ENCODE measurements around the gene CRIP2.

CRIP2 gene

DNA sequence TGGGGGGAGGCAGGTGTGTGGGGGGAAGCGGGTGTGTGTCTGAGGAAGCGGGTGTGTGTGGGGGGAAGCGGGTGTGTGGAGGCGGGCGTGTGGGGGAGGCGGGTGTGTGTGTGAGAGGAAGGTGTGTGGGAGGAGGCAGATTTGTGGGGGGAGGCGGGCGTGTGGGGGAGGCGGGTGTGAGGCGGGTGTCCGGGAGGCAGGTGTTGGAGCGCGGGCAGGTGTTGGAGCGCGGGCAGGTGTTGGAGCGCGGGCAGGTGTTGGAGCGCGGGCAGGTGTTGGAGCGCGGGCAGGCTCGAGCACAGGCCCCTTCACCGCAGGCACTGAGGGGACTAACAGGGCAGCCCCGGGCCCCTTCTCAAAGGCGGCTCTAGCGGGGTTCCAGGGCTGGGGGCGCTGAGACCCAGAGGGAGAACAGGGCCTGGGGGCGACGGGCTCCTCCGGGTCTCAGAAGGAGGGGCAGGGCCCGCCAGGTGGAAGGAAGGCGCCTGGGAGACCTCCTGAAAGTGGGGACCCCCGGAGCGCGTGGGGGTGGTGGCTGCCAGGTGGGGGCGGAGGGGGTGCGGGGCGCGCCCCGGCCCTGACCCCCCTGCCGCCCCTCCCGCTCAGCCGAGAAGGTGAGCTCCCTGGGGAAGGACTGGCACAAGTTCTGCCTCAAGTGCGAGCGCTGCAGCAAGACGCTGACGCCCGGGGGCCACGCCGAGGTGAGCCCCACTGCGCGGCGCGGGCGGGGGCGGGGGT, 3.2 kb downstream of the CRIP2 start:
- peak; percentile 77 for DNase-seq

DNA sequence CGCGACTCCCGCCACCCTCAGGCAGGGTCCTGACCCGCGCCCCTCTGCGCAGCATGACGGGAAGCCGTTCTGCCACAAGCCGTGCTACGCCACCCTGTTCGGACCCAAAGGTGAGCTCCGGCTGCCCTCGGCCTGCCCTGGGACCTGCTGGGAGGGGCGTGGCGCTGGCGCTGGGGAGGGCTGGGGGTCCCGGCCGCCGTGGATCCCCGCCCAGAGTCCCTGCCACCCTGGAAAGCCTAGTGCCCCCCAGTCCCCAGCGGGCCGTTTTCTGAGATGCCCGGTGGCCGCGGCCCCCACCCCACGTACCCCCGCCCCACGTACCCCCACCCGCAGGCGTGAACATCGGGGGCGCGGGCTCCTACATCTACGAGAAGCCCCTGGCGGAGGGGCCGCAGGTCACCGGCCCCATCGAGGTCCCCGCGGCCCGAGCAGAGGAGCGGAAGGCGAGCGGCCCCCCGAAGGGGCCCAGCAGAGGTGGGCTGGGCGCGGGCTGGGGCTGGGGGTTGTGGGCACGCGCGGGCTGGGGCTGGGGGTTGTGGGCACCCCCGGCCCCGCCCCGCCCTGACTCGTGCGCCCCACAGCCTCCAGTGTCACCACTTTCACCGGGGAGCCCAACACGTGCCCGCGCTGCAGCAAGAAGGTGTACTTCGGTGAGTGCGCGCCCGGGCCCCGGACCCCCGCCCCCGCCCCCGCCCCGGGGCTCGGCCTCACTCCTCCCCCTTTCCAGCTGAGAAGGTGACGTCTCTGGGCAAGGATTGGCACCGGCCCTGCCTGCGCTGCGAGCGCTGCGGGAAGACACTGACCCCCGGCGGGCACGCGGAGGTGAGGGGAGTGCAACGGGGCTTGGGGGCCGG, 4.0 kb downstream of the CRIP2 start:
- DNase-seq, result peak; percentile 49

DNA sequence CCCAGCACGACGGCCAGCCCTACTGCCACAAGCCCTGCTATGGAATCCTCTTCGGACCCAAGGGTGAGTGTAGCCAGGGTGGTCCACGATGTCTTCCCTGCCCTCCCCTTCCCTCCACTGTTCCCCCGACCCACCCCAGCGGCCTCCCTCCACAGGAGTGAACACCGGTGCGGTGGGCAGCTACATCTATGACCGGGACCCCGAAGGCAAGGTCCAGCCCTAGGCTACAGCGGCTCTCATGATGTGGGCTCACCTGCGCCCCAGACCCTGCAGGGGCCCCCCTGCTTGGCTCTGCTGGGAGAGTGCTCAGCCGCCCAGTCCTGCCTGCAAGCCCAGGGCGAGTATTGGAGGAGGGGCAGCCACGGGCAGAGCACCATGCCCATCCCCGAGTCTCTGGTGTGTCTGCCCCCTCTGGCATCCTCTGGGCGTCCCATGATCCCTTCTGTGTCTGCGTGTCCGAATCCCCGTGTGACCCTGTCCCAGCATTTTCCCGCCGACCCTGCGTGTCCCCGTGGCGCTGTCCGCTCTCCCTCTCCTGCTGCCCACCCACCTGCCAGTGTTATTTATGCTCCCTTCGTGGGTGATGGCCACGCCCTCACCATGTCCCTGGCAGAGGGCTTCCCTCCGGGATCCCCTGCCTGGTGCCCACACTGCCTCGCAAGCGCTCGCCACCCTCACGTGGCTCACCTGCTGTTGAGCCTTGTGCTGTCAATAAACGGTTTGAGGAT, 5.0 kb downstream of the CRIP2 start:
- no peak for DNase-seq

DNA sequence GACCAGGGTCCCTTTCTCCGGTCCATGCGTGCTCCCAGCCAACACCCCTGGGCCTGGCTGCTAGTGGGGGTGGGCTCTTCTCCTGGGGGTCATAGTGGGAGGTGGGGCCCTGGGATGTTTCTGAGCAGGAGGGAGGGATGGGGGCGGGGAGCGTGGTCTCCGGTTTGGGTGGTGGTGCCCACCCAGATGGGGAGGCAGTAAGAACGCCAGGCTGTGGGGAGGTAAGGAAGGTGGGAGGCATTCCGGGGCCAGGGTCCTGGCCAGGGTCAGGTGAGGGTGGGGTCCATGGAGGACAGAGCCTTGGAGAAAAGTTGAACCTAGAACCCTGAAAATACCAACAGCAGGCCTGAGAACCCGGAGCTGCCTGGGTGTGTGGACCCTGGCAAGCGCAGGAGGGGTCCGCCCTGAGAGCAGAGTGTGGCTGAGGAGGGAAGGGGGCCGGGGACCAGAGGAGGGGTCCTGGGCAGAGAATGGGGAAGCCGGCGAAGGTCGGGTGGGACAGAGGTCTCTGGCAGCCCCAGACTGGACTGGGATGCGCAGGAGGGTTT, 5.7 kb downstream of the CRIP2 start:
- no peak for DNase-seq

DNA sequence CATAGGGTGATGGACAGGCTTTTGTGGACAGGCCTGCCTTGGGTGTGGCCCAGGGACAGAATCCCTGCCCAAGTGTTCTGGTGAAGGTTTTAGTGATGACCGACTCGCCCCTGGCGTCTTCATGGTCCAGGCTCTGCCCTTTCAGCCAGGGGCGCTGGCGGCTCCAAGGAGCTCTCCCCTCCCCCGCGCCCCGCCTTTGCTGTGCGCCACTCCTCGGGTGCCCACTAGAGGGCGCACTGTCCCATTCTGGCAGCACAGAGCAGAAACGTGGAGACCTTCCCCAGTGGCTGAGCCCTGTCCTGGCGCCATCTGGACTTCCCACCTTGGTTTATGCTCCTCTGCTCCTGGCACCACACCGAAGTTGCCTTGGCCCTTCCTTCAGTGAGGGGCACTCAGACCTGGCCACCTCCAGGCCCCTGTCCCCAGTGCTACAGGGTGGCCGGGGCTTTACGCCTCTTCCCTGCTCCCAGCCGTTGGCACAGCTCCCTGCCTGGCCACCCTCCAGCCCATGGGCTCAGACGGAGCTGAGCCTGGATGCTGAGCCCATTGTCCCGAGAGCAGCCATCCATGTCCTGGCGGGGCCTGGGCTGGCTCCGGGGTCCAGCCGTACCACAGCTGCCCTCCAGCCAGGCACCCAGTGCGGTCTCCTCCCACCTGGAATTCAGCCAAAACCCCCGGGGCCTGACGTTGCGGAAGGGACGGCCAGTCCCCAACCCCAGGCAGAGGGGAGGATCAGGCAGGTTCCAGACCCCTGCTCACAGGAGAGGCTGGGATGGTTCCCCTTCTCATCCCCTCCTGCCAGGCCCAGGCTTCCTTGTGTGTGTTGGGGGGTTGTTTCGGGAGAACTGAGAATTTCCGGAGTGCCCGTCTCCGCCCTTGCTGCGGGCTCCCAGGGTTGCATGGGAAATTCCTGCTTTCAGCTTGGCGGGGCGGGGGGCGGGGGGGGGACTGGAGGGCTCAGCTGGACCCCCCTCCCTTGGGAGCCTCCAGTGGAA, 6.5 kb downstream of the CRIP2 start:
- peak; percentile 93 for DNase-seq

DNA sequence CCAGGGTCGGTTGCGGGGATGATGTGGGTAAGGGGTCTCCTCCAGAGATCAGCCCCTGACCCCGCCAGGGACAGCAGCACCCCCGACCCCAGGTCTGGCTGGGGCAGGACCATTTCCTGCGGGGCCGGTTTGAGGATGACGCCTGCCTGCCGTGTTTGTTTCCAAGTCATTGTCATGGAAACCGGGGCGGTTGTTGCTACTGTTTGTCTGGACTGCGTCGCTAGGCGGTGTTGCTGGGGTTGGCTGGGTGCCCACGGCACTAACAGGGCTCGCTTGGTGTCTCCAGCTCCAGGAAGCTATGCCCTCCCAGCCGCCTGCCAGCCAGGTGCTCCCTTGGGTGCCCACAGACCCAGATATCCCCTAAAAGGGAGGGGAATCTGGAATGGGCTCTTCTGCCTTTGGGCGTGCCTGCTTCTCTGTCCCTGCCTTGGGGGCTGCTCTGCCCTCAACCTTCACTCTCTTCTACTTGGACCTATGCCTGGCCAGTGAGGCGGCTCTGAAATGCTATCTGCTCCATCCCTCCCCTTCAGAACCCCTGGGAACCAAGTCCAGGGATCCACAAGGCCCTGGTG, 7.4 kb downstream of the CRIP2 start:
- DNase-seq, result peak; percentile 96

DNA sequence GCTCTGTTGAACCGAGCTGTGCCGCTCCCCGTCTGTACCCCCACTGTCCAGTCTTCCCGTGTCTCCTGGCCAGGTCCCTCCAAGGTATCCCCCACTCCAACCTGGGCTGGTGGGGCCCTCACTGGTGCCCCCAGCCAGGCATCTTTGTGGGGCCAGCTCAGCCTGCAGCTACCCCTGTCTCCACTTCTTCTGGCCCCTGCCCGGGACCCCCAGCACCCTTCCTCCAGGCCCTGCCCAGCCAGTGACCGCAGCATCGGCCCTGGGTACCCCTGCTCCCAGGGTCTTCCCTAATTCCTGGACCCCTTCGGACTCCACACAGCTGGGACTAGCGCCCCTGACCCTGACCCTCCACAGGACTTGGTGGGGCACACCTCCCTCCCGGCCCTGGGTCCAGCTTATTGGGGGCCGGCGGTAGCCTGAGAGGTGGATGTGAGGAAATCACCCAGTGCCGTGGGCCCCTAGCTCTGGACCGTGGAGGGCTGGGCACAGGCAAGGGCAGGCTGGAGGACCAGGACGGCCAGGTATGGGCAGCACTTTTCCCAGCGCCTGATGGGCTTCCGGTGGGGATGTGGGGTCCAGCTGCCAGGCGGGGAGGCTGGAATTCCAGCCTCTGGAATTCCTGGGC, 8.0 kb downstream of the CRIP2 start:
- no peak for DNase-seq

DNA sequence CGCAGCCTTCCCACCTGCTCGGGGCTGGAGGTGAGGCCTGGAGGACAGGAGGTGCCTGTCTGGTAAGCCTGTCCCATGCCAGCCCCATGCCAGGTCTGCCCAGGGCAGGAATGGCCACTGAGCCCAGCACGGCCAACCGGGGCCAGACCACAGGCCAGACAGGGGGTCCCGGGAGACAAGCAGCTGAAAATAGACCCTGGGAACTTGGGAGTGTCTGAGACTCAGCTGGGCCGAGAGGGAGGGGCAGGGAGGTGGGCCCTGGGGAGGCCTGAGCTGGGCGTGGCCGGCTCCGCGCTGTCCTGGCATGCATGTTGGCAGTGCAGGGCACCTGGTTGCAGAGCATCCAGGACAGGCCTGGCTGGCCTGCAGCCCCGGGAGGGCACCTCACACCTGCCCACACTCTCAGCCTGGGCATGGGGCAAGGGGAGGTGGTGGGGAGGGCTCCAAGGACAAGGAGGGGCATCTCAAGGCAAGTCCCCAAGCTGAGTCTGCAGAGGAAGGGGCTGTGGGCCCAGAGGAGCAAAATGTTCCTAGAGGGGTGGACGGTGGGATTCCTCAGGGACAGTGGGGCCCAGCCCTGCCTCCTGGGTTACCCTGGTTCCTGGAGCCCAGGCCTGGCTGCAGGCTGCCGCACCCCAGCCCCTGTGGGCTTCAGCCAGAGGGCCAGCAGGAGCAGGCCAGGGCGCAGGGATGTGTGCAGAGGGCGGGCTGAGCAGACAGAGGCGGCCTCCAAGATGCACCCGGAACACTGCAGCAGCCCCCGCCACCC, 8.9 kb downstream of the CRIP2 start:
- DNase-seq, result no peak

DNA sequence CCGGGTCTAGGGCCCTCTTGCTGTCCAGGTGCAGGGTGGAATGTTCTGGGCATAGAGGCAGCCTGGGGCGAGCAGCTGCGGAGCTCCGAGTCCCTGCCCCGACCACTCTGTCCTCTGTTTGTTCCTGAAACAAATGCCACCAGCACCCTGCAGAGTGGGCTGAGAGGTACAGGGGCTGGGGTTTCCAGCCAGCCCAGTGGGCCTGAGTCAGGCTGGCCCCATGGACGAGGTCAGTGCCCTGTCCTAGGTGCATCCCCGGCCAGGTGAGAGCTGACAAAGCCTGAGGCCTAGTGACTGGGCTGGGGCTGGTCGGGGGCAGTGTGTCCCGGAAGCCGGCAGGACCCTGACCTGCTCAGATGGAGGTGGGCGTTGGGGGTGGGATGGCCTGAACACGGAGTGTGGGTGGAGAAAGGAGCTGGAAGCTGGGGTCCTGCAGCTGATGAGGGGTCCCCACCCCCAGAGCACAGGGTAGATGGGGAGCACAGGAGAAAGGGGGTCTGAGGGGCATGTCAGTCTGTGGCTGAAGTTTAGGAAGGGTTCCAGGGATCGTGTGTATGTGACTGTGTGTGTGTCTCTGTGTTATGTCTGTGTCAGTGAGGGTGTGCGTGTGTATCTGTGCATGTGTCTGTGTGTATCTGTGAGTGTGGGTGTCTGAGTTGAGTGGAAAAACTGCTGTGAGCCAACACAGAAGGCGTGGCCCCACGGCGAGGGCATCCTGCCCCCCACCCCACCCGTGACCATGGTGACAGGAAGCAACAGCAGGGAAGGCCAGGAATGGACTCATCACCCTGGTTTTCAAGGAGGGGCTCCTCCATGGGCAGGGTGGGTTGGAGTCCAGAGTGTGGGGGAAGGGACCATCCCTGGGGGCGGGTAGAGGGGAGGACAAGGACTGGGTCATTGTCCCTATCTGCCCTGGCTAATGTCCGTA, 9.7 kb downstream of the CRIP2 start:
- DNase-seq, result peak; percentile 81

DNA sequence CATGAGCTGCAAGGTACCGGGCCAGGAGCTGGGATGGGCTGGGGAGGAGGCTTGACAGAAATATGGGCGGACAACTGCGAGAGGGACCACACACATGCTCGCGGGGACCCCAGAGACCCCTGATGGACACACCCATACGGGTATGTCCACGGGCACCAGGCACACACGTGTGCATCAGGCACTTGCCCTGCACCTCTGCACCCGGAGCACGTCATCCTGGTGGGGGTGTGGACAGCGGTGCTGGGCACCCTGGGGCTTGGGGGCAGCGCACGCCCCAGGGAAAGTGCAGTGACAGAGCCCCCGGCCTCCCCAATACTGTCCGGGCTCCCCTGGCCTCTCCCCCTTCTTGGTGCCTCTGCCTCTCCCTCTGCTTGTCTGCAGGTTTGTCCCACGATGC, 10.4 kb downstream of the CRIP2 start:
- no peak for DNase-seq

DNA sequence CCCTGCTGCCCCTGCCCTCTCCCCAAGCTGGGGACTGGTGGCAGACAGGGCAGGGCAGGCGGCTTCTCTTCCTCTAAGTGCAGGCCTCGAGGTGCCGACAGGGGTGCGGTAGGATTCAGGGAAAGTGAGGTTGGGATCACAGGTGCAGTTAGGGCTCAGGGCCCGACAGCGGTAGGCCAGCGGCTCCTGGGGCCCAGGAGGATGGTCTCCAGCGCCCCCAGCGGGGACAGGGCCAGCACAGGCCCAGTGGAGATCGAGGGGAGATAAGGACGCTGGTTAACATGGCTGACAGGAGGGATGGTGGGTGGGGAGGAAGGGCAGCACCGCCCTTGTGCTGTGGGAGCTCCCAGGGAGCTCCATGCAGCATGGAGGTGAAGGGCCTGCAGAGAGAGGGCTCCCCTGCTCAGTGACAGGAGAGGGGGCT, 11.1 kb downstream of the CRIP2 start:
- DNase-seq, result peak; percentile 64

DNA sequence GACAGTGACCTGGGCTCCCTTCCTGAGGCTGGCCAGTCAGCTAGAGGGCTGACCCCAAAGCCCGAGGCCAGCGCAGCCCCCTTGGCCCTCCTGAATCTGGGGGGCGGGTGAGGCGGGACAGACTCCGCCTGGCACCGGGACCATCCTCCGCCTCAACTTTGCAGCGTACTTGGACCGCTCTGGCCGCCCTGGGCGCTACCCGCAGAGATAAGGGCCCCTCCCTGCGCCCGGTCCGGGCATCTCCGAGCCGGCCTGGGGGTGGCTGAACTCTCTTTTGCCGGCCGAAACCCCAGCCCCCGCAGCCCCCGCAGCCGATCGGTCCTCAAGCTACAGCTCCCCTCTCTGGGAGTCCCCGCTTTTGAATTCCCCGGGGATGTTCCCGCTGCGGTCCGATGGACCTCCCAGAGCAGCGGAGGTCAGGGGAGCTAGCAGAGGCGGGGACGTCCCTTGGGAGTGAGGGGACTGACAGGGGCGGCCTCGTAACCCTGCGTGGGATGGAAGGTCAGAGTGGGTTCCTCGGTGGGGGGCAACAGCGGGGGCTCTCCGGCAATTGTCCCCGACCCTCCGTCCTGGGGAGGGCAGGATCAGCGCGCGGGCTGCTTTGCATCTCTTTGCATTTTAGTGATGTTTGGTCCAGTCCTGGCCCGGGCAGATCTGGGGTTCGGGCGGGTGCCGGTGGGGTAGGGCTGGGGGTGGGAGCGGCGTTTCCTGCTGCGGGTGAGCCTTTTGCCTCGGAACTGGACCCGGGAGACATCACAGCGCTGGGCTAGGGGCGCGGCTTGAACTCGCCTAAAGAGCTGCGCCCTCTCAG, 11.7 kb downstream of the CRIP2 start, which contains the start of gene CRIP1:
Gene CRIP1 (plus strand): TSS at position 724 of the 811 bp plus-strand sequence. CDS start 374 bp downstream, outside the sequence.
- no peak for DNase-seq

DNA sequence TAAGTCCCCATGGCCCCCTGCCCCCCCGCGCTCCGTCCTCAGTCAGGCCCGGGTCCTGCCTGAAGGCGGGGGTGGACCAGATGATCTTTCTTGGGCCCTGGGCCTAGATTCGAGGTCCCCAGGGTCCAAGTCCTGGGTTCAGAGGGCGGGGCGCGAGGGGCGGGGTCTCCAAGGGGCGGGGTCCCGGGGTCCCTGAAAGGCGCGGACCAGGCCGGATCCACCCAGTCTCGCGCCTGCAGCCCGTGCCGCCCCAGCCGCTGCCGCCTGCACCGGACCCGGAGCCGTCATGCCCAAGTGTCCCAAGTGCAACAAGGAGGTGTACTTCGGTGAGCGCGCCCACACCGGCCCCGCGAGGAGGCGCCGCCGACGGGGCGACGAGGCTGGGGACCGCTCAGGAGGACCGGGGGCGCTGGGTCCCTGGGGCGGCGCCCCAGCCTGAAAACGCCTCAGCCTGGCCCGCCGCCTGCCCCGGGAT, 12.4 kb downstream of the CRIP2 start:
- peak; percentile 79 for DNase-seq

DNA sequence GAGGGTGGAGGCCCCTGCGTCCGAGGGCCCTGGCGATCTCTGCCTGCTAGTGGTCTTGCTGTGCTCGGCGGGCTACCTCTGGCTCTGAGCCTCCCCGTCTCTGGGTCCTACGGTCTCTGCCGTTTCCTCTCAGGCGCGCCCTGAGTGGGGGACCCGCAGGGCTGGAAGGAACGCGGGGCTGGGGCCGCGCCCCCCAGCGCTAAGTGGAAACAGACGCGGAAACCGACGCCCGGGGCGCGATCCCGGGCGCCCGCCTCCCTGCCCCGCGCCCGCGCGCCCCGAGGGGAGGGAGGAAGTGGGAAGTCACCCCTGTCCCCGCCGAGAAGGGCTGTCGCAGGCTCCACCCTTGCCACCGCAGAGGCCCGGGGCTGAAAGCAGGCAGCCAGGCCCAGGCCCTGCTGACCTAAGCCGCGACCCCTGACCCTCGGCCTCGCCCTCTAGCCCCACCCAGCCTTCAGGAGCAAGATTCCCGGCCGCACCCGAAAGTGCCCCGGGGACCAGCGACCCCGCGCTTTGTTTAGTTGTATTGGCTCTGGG, 12.9 kb downstream of the CRIP2 start:
- DNase-seq, result peak; percentile 76

DNA sequence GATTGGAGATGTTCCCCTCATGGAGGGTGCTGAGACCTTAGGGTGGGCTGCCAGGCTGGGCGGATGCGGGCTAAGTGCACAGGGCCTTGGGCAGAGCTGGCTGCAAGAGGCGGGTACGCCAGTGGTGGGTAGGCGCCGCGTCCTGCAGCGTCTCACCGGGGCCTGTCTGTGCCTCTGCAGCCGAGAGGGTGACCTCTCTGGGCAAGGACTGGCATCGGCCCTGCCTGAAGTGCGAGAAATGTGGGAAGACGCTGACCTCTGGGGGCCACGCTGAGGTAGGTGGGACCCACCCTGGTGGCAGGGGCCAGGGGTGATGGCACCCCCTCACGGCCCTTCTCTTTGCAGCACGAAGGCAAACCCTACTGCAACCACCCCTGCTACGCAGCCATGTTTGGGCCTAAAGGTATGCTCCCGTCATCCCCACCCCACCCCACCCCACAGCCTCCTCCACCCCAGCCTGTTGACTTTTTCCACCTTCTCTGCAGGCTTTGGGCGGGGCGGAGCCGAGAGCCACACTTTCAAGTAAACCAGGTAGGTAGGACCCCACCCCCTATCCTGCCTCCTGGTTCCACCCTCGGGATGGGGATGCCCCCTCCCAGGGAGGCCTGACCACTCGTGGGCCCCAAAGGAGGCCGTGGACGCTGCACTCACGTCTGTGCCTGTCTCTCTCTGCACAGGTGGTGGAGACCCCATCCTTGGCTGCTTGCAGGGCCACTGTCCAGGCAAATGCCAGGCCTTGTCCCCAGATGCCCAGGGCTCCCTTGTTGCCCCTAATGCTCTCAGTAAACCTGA, 13.6 kb downstream of the CRIP2 start:
- peak; percentile 53 for DNase-seq

DNA sequence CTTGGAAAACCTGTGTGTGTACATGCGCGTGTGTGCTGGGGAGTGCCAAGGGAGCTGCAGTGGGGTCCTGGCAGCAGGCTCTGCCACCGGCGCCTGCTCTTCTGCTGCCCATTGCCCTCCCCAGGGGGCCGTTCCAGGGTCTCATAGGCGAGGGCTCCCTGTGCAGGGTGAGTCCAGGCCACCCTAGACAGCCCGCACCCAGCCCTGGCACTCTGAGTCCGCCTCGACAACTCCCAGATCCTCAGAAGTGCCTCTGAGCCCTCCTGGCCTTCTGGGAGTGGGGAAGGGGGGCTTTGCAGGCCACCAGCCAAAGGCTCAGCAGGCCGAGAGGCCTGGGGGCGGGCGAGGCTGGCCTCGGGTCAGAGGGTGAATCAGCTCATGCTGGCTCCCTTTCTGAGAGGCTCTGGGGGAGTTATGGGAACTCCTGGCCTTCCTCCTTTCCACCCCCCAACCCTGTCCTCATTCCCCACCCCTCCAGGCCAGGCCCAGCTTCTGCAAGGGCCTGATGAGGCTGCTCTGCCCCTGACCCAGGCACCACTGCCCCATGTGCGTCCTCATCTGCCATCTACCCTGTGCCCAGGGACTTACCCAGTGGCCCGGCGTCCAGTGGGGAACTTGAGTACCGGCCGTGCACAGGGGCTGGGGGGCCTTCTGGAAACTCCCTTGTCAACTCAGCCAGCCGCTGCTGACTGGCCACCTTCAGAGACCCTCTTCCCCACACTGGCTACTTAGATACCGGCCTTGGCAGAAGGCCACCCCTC, 14.3 kb downstream of the CRIP2 start:
- DNase-seq, result no peak
